AG08395 (cell line): ENCODE results near the gene ARL5B.
"Not testable (repeated sequence)": the region's sequence is repeated elsewhere in the genome, so short reads cannot be mapped to it uniquely, and the experiment has no call there.

Experiments used
- DNase-seq: peaks from one replicate; pipeline ENCODE4 v3.0.0; 2012; ENCODE audit warnings: mixed read lengths, low spot score

ARL5B gene, protein sequence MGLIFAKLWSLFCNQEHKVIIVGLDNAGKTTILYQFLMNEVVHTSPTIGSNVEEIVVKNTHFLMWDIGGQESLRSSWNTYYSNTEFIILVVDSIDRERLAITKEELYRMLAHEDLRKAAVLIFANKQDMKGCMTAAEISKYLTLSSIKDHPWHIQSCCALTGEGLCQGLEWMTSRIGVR

GRCh38 chr10:18659125-18659818 is at the start of gene ARL5B:
TSS of gene ARL5B (plus strand) at chr10:18659431. CDS start at chr10:18659638, 207 bp downstream.
- peak; percentile 97 for DNase-seq

DNA sequence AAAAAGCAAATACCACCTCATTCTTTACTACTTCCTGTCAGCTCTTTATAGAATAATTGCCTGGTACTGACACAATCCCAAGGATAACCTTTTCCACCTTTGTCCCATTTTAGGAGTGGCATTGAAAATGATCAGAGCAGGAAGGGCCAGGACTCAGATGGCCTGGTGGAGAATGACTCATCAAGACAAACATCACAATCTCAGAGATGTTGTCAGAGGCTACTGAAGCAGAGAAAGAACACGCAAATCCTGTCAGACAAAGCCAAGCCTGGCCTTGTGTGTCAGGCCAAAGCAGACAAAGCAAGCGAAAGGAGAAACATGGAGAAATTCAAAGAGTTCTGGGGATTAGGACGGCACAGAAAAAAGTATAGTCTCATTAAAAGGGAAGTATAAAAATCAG is 48.7 kb upstream of the ARL5B start:
- DNase-seq, result peak; percentile 63

GRCh38 chr10:18611168-18611567 is 48.1 kb upstream of the ARL5B start:
- DNase-seq, result no peak

GRCh38 chr10:18615618-18616017 is 43.6 kb upstream of the ARL5B start:
- DNase-seq, result no peak

GRCh38 chr10:18616337-18616736 is 42.9 kb upstream of the ARL5B start:
- no peak for DNase-seq

DNA sequence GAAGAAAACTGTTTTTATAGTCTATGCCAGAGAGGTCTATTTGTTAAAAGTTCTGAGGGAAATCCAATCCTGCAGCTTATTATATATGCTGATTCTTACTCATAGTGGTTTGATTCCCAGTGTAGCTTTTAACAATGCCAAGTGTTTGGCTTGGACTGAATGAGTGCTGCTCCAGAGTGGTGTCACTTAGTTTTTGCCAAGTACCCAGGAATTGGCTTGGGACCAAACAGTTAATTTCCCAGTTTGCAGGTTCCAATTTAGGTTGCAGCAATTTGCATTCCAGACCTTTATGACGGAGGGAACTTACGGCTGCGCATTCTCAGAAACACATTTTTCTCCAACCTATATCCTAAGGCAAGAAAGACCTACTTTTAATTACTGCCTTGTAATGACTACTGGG is 40.2 kb upstream of the ARL5B start:
- no peak for DNase-seq

GRCh38 chr10:18620856-18621255 is 38.4 kb upstream of the ARL5B start:
- no peak for DNase-seq

DNA sequence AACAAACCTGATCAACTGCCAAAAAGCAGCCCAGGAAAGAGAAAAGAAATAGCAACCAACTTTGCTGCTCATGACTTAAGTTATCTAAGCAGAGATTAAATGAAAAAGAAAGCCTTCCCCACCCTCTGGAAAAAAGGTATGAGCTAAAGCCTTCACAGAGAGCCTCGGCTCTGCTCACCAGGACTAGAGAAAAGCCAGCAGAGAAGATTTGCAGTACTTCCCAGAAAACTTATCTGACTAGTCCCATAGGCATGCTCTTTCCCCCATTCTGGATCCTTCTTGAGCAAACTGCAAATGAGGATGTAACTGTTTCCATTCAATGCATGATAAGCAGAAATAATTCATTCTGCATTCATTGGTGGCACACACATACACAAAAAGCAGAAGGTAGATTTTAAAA is 35.6 kb upstream of the ARL5B start:
- DNase-seq, result peak; percentile 20

- DNase-seq, result no peak
Measured at GRCh38 chr10:18625886-18626285, 33.3 kb upstream of the ARL5B start.

DNA sequence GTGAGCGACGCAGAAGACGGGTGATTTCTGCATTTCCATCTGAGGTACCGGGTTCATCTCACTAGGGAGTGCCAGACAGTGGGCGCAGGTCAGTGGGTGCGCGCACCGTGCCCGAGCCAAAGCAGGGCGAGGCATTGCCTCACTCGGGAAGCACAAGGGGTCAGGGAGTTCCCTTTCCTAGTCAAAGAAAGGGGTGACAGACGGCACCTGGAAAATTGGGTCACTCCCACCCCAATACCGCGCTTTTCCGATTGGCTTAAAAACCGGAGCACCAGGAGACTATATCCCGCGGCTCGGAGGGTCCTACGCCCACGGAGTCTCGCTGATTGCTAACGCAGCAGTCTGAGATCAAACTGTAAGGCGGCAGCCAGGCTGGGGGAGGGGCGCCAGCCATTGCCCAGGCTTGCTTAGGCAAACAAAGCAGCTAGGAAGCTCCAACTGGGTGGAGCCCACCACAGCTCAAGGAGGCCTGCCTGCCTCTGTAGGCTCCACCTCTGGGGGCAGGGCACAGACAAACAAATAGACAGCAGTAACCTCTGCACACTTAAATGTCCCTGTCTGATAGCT is 31.7 kb upstream of the ARL5B start:
- DNase-seq, result not testable (repeated sequence)

DNA sequence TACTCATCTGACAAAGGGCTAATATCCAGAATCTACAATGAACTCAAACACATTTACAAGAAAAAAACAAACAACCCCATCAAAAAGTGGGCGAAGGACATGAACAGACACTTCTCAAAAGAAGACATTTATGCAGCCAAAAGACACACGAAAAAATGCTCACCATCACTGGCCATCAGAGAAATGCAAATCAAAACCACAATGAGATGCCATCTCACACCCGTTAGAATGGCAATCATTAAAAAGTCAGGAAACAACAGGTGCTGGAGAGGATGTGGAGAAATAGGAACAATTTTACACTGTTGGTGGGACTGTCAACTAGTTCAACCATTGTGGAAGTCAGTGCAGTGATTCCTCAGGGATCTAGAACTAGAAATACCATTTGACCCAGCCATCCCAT is 26.7 kb upstream of the ARL5B start:
- DNase-seq, result not testable (repeated sequence)

DNA sequence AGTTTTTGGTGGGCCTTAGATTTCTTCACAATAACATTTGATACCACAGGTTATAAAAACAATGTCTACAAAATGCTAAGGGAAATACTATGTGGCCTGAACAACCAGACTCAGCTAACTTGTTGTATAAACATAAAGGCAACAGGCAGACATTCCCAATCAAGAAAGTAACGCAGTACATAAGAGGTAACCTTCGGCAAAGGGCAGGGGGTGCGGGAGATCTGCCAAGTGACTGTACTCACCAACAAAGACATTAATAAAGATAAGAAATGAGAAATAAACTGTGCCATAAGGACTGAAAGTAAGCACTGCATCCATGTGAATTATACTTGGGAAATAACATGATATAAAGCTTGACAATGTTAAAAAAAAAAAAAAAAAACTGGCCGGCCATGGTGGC is 23.2 kb upstream of the ARL5B start:
- no peak for DNase-seq

DNA sequence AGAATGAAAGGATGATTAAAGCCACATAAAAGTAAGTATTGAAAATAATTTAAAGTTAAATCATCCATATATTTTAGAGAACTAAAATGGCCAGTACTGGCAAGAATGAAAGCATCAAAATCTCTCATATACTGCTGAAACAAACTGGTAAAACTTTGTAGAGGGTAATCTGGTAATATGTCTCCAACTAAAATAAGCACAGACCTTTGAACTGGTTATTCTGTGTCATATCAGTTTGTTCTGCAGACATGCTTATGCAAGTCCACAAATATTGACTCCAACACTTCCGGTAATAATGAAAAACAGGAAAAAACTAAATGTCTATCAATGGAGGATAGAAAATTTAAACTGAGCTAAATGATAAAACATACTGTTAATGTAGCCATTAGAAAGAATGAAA is 21.8 kb upstream of the ARL5B start:
- DNase-seq, result not testable (repeated sequence)

- DNase-seq, result not testable (repeated sequence)
Measured at GRCh38 chr10:18639719-18640118, 19.5 kb upstream of the ARL5B start.

GRCh38 chr10:18647151-18647550 is 12.1 kb upstream of the ARL5B start:
- DNase-seq, result no peak

DNA sequence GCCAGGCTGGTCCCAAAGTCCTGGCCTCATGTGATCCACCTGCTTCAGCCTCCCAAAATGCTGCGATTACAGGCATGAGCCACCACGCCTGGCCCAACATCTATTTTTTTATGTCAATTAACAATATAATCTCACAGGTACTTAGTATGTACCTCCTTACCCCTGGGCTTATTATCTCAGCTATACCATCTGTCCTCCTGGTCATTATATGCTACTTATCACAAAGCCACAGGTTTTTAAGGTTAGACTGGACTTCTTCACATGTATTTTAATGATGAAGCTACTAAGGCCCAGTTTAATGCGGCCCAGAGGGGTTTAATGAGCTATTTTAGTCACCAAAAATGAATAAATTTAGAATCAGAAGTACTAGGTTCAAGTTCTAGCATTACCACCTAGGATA is 11.3 kb upstream of the ARL5B start:
- DNase-seq, result no peak

GRCh38 chr10:18649364-18649959 is 9.8 kb upstream of the ARL5B start:
- DNase-seq, result no peak

- no peak for DNase-seq
Measured at GRCh38 chr10:18650404-18650997, 8.7 kb upstream of the ARL5B start.

GRCh38 chr10:18651324-18652007 is 7.8 kb upstream of the ARL5B start, which contains the start of gene NSUN6:
TSS of gene NSUN6 (minus strand) at chr10:18651587. CDS start at chr10:18651203, 384 bp downstream.
- DNase-seq, result peak; percentile 92

DNA sequence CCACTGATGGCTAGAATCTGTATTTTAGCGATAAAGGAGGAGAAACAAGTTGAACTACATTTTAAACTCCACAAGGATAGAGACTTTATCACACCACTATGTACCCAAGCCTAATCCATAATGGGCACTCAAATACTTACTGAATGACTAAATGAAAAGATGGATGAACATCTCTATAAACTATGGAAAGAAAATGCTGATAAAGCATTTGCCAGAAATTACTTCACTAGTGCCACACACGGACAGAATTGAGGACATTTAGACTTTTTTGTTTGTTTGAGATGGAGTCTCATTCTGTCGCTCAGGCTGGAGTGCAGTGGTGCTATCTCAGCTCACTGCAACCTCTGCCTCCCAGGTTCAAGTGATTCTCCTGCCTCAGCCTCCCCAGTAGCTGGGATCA is 6.1 kb upstream of the ARL5B start:
- no peak for DNase-seq

DNA sequence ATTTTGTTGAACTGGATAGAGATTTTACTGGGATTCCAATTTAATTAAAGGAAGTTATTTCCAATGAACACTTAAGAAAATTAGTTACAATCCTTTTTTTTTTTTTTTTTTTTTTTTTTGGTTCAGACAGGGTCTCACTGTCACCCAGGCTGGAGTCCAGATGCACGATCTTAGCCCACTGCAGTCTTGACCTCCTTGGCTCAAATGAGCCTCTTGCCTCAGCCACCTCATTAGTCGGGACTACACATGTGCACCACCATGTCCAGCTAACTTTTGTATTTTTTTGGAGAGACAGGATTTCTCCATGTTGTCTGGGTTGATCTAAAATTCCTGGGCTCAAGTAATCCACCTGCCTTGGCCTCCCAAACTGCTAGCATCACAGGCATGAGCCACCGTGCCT is 2.5 kb upstream of the ARL5B start:
- no peak for DNase-seq
